Adipose tissue (tissue), 3 donors: Measurements from ENCODE around the gene RAB11A. TPM values are rescaled to one million over a fixed set of nuclear protein-coding genes. Genes with fewer than 3 reads are reported as not detected.
"Not testable (repeated sequence)": the region's sequence is repeated elsewhere in the genome, so short reads cannot be mapped to it uniquely, and the experiment has no call there.

Experiments used
- H3K27ac ChIP-seq: one replicate; pipeline ENCODE4 v1.5.1; 2013; ENCODE audit warnings: low read depth, low read length
- WGBS, 3 donors: extraction: QIAGEN DNeasy Blood & Tissue Kit; methylation state at CpG; one replicate each; pipeline ENCODE4 v1.1.7; 2013; 5-methylcytosine and 5-hydroxymethylcytosine counted together
- polyA plus RNA-seq, 3 donors: library from polyadenylated mRNA; stranded (reverse); fragments of 200-250 nt; gene quantifications; one replicate each; pipeline ENCODE4 v1.2.3, GENCODE V29; 2013
- donor health status: healthy with polysubstance abuse.
- donor health status: Bipolar disorder and iron deficiency.
- donor health status: healthy.

Gene RAB11A
- polyA plus RNA-seq, 3 donors = 75.5 to 188 (median 103) TPM

- 68 to 88% (median 75%) methylated on average over 5 of the region's 5 CpGs for WGBS, 3 donors
- no peak overlapping the region for H3K27ac ChIP-seq
These were observed 29.9 kb upstream of the RAB11A start for GRCh38 chr15:65839354-65839901.

DNA sequence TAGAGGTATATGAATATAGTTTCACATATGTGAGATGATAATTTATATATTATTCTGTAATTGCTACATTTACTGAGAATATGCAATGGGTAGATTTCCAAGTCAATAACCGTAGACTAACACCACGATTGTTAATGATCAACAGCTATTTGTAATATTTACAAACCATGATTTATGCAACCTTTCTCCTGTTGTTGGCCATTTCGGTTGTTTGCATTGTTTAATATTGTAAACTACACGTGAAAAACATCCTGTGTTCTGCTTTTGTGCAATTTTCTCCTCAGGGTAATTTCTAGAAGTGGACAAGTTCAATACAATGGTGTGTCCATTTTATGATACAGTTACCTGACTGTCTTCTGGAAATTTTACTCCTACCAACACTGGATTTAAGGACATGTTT lies 29.3 kb upstream of the RAB11A start:
- WGBS, 3 donors = 74 to 77% (median 74%) methylated on average over 4 of the region's 4 CpGs
- no peak overlapping the region for H3K27ac ChIP-seq

DNA sequence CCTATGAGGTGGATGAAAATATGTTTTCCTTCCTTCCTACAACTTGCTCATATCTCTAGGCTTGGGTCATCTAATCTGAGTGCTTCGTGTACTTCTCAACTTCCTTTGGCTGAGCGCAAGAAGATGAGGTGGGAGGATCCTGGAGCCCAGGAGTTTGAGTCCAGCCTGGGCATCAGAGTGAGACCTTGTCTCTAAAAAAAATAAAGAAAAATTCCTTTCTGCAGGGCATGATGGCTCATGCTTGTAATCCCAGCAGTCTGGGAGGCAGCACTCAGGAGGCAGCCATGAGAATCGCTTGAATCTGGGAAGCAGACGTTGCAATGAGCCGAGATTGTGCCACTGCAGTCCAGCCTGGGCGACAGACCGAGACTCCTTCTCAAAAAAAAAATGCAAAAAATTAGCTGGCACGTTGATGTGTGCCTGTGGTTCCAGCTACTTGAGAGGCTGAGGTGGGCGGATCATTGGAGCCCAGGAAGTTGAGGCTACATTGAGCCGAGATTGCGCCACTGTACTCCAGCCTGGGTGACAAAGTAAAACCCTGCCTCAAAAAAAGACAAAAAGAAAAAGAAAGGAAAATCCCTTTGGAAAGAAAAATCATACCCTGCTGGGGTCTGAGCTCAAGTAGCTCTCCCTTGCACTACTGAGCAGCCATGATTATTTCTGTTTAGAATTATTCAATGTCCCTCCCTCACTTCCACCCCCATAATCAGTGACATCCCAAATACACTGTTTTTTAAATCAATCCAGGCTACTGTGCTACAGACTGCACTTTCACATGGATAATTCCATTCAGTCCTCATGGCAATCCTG lies 28.0 kb upstream of the RAB11A start:
- 36 to 75% (median 46%) methylated on average over 11 of the region's 11 CpGs for WGBS, 3 donors
- H3K27ac ChIP-seq = no peak overlapping the region

GRCh38 chr15:65845826-65846519 lies 23.3 kb upstream of the RAB11A start:
- H3K27ac ChIP-seq = no peak overlapping the region
- WGBS, 3 donors = 80 to 83% (median 81%) methylated on average over 9 of the region's 9 CpGs

DNA sequence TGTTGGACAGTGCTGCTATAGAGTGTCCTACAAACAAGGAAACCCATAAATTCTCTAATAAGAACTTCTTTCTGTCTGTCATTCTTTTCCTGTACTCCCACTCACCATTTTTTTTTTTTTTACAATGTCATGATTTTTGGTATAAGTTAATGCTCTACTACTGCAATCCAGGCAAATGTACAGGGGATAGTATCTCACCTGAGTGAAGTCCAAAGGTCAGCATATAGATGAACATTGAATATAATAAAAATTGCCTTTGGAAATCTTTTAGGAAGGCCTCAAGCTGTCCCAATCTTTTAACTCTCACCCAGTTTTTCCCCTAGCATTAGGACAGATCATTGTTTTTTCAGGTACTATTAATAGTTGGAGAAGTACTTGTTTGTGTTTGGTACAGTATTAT lies 21.3 kb upstream of the RAB11A start:
- no peak overlapping the region for H3K27ac ChIP-seq

DNA sequence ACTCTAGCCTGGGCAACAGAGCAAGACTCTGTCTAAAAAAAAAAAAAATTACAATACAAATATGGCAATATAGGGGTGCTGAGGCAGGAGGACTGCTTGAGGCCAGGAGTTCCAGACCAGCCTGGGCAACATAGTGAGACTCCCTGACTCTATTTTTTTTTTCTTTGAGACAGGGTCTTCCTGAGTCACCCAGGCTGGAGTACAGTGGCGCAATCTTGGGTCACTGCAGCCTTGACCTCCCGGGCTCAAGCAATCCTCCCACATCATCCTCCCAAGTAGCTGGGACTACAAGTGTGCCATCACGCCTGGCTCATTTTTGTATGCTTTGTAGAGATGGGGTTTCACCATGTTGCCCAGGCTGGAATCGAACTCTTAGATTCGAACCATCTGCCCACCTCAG lies 17.3 kb upstream of the RAB11A start:
- 86 to 94% (median 92%) methylated on average over 5 of the region's 5 CpGs for WGBS, 3 donors
- H3K27ac ChIP-seq = no peak overlapping the region

GRCh38 chr15:65856821-65857455 lies 12.4 kb upstream of the RAB11A start:
- H3K27ac ChIP-seq = no peak overlapping the region
- 65 to 69% (median 69%) methylated on average over 12 of the region's 12 CpGs for WGBS, 3 donors

DNA sequence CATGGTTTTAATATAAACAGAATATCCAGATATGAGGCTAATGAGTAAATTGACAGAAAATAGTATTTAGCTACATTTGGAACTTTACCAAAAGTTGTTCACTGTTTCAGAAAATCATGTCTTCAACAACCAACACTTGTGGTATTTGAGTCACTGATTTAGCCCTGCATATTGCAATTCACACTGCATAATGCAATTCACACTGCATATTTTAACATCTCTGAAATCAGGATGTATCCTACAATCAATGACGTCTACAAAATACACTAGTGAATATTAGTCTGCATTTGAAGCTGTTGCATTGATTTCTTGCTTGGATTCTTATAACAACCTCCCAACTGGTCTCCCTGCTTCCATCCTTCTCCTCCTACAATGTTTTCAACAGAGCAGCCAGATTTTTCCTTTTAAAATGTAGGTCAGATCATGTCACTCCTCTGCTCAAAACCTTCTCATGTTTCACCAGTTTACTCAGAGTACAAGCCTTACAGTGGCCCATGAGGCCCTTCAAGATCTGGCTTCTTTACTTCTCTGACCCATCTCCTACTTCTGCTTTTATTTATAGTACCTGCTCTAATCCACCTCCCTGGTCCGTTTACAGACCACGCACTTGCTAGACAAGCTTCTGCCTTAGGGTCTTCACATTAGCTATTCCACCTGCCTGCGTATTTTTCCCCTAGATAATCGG lies 11.4 kb upstream of the RAB11A start:
- no peak overlapping the region for H3K27ac ChIP-seq
- 63 to 82% (median 67%) methylated on average over 5 of the region's 5 CpGs for WGBS, 3 donors

DNA sequence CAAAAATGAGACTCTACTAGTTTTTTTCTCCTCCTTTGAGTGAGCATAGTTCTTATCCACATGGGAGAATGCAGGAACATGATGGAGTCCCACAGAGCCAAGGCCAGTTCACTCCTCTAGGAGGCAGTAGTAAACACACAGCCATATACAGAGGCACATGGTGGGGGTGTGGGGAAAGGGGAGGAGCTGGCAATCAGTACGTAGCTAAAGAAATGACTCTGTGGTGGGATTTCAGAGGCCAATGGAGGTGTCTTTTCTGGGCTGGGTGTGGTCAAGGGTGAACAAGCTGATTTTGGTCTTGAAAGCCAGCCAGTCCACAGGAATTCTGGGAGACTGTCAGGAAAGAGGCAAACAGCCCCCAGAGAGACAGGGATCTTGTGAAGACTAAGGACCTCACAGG lies 6.6 kb upstream of the RAB11A start:
- H3K27ac ChIP-seq = no peak overlapping the region
- 11 to 27% (median 13%) methylated on average over 1 of the region's 1 CpG for WGBS, 3 donors

GRCh38 chr15:65863106-65863505 lies 6.2 kb upstream of the RAB11A start:
- 94 to 96% (median 95%) methylated on average over 6 of the region's 6 CpGs for WGBS, 3 donors

GRCh38 chr15:65867244-65867643 lies 2.0 kb upstream of the RAB11A start:
- no peak overlapping the region for H3K27ac ChIP-seq
- WGBS, 3 donors = 89 to 95% (median 92%) methylated on average over 3 of the region's 3 CpGs

More at GRCh38 chr15:65863106-65863505, 6.2 kb upstream of the RAB11A start:
- H3K27ac ChIP-seq = no peak overlapping the region

DNA sequence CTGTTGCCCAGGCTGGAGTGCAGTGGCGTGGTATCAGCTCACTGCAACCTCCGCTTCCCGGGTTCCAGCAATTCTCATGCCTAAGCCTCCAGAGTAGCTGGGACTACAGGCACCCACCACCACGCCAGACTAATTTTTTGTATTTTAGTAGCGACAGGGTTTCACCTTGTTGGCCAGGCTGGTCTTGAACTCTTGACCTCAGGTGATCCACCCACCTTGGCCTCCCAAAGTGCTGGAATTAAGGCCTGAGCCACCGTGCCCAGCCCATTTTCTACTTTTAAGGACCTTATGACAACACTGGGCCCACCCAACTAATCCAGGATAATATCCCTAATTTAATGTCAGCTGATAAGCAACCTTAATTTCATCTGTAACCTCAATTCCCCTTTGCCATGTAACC lies 1.4 kb upstream of the RAB11A start:
- not testable (repeated sequence) for H3K27ac ChIP-seq
- WGBS, 3 donors = 95 to 96% (median 96%) methylated on average over 6 of the region's 6 CpGs

DNA sequence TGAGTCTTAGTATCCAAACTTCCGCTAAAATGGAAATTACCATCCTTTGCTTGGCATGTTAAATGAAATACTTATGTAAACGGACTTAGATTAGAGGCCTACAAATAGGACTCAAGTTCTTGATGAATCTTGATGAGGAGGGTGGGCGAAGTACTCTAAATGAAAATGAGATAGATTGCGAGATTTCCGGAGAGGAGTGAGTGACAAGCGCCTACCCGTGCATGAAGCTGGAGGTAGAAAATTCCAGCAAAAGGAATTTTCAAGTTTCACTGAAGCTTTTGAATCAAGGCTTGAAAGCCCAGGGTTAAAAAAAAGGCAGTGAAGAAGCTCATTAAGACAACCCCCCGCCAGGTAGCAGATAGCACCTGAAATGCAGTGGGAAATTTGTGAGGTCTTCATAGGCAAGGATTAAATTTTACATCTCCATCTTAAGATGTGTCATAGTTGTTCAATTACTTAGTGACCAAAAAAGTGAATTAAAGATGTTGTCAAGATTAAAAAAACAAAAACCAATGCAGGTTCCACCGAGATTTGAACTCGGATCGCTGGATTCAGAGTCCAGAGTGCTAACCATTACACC lies 655 bp upstream of the RAB11A start:
- no peak overlapping the region for H3K27ac ChIP-seq
- 64 to 66% (median 66%) methylated on average over 11 of the region's 11 CpGs for WGBS, 3 donors

GRCh38 chr15:65869954-65870871 lies 922 bp downstream of the RAB11A start:
- no peak overlapping the region for H3K27ac ChIP-seq
- 1 to 2% (median 1%) methylated on average over 43 of the region's 43 CpGs for WGBS, 3 donors

DNA sequence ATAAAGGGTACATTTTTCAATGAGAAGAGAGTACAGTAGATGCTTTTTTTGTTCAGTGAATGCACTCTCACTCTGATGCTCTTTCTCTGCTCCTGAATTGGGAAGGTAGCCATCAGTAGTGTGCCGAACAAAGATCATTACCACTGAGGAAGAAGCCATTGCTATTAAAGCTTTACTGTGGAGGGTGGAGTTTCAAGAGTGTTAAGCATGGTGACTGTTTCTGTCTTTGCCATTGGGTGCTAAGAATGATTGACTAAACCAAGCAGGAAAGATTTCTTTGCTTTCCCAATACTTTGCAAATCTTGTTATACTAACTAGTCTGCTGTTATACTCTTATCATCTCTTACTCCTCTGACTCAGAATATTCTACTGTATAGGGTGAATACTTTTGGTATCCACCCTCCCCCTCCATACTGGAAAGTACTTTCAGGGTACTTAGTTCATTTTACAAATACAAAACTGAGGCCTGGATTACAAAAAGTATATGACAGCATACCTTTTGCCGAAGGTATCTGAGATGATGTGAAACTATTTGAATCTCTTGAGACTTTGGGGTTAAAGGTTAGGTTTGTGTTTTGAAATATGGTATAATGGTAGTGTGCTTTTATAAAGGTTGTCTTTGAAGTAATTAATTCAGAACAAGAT lies 1.7 kb downstream of the RAB11A start:
- H3K27ac ChIP-seq = no peak overlapping the region
- WGBS, 3 donors = 28 to 38% (median 32%) methylated on average over 2 of the region's 2 CpGs

DNA sequence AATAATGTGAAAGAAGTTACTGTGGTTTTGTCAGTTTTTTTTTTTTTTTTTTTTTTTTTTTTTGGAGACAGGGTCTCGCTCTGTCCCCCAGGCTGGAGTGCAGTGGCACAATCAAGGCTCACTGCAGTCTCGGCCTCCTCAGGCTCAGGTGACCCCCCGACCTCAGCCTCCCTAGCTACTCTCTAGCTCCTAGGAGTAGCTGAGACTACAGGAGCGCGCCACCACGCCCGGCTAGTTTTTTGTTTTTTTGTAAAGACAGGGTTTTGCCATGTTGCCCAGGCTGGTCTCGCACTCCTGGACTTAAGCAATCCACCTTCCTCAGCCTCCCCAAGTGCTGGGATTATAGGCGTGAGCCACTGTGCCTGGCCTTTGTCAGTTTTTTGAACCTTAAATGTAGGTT lies 2.6 kb downstream of the RAB11A start:
- not testable (repeated sequence) for H3K27ac ChIP-seq
- WGBS, 3 donors = 80 to 89% (median 87%) methylated on average over 9 of the region's 9 CpGs

DNA sequence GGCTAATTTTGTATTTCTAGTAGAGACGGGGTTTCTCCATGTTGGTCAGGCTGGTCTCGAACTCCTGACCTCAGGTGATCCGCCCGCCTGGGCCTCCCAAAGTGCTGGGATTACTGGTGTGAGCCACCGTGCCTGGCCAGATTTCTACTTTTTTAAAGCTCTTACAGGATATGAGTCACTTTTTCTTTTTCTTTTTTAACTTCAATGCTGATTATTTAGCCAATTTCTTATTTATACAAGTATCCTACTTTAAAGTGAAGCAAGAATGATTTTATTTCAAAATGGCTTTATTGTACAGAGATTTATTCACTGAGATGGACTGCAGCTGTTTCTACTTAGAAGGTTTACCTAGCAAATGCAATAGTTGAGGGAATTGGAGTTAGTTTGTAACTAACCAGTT lies 3.3 kb downstream of the RAB11A start:
- 81 to 84% (median 83%) methylated on average over 5 of the region's 5 CpGs for WGBS, 3 donors
- H3K27ac ChIP-seq = not testable (repeated sequence)
